Measurements from ENCODE around the gene PPP1R11.
A peak's percentile ranks its signal among the peaks of the same experiment; 100 is the strongest.

The PPP1R11 gene

GRCh38 chr6:30062471-30063178 lies 4.4 kb upstream of the PPP1R11 start:
- DNase-seq = no peak

GRCh38 chr6:30063315-30063714 lies 3.7 kb upstream of the PPP1R11 start:
- no peak for DNase-seq

GRCh38 chr6:30066082-30066481 lies 916 bp upstream of the PPP1R11 start:
- peak; percentile 10 for DNase-seq

GRCh38 chr6:30067460-30068139 lies 602 bp downstream of the PPP1R11 start:
- DNase-seq = no peak

- DNase-seq = no peak
These were observed 4.3 kb downstream of the PPP1R11 start for GRCh38 chr6:30071081-30071818.

- DNase-seq = no peak
These were observed 4.9 kb downstream of the PPP1R11 start for GRCh38 chr6:30071858-30072257.

- DNase-seq = no peak
These were observed 6.7 kb downstream of the PPP1R11 start for GRCh38 chr6:30073489-30074235.

GRCh38 chr6:30074331-30075093 lies 7.5 kb downstream of the PPP1R11 start:
- no peak for DNase-seq

GRCh38 chr6:30075094-30075789 lies 8.2 kb downstream of the PPP1R11 start, which contains the start of gene RNF39:
Gene RNF39, minus strand, starts transcription at chr6:30075769. Its CDS starts 184 bp downstream, at chr6:30075585.
- no peak for DNase-seq

GRCh38 chr6:30075790-30076732 lies 9.1 kb downstream of the PPP1R11 start:
- DNase-seq = no peak

GRCh38 chr6:30077218-30077617 lies 10.2 kb downstream of the PPP1R11 start:
- DNase-seq = no peak

GRCh38 chr6:30087876-30088275 lies 20.9 kb downstream of the PPP1R11 start:
- DNase-seq = no peak

- DNase-seq = no peak
These were observed 24.8 kb downstream of the PPP1R11 start for GRCh38 chr6:30091577-30092381.

GRCh38 chr6:30092852-30093543 lies 26.0 kb downstream of the PPP1R11 start:
- DNase-seq = no peak

- no peak for DNase-seq
These were observed 27.1 kb downstream of the PPP1R11 start for GRCh38 chr6:30093951-30094661.

- DNase-seq = no peak
These were observed 29.8 kb downstream of the PPP1R11 start for GRCh38 chr6:30096829-30097228.

GRCh38 chr6:30097902-30098768 lies 31.1 kb downstream of the PPP1R11 start:
- no peak for DNase-seq
